H1 (cell line): ENCODE measurements around the gene HDAC7. TPM values are rescaled to one million over a fixed set of nuclear protein-coding genes. Genes with fewer than 3 reads are reported as not detected.
A peak's percentile ranks its signal among the peaks of the same experiment; 100 is the strongest.

Experiments
- CTCF ChIA-PET: fragments of 300-600 bp; sonication (Branson Sonifier 250); formaldehyde crosslinking; loops from one replicate; lab custom pipeline; 2021; ENCODE audit not compliant: partially characterized antibody; lab: Charles Lee
- POLR2A ChIA-PET: fragments of 300-600 bp; sonication (Branson Sonifier 250); formaldehyde crosslinking; loops from one replicate; lab custom pipeline; 2021; ENCODE audit warnings: inconsistent platforms; ENCODE audit not compliant: partially characterized antibody; lab: Charles Lee
- DNase-seq, 2 experiments: peaks; one replicate each; pipeline versions ENCODE4 v3.0.0 to v3.0.0-alpha.2; 2010 to 2022; ENCODE audit warnings: low spot score in 2 of 2, low read depth in 1 of 2, mixed read lengths in 1 of 2
- FAIRE-seq: peaks from 2 replicates; lab custom pipeline; 2011; peaks lifted over from hg19 to GRCh38; lab: Jason Lieb, UNC
- H2AFZ ChIP-seq: 2 replicates; pipeline ENCODE4 v1.8.1; 2012; ENCODE audit warnings: low read length, inconsistent platforms
- H2AK5ac ChIP-seq: 2 replicates; pipeline ENCODE4 v1.6.1; 2013; ENCODE audit warnings: low read depth, low read length
- H2BK120ac ChIP-seq: replicated peaks from 2 replicates; pipeline ENCODE3; 2013; ENCODE audit warnings: low read depth, low read length, inconsistent platforms
- H2BK12ac ChIP-seq: 2 replicates; pipeline ENCODE4 v1.6.1; 2013; ENCODE audit warnings: low read depth, low read length
- H2BK15ac ChIP-seq: 2 replicates; pipeline ENCODE4 v1.6.1; 2013; ENCODE audit warnings: low read length
- H2BK20ac ChIP-seq: 2 replicates; pipeline ENCODE4 v1.6.1; 2013; ENCODE audit warnings: low read length
- H2BK5ac ChIP-seq: 2 replicates; pipeline ENCODE4 v1.6.1; 2013; ENCODE audit warnings: low read depth, low read length
- H3K14ac ChIP-seq: 2 replicates; pipeline ENCODE4 v1.6.1; 2013; ENCODE audit warnings: inconsistent platforms; ENCODE audit not compliant: insufficient read length
- H3K18ac ChIP-seq: 2 replicates; pipeline ENCODE4 v1.6.1; 2013; ENCODE audit warnings: low read length; ENCODE audit errors: extremely low read depth
- H3K23ac ChIP-seq: 2 replicates; pipeline ENCODE4 v1.6.1; 2013; ENCODE audit warnings: inconsistent platforms; ENCODE audit not compliant: insufficient read length
- H3K23me2 ChIP-seq: 2 replicates; pipeline ENCODE4 v1.6.1; 2013; ENCODE audit warnings: low read depth, low read length
- H3K27ac ChIP-seq: 2 replicates; pipeline ENCODE4 v1.6.1; 2011; ENCODE audit warnings: low read depth, low read length, inconsistent platforms
- H3K27me3 ChIP-seq, 4 experiments: replicated peaks in 1 of 4; 1 replicate in 1 of 4; 2 replicates in 3 of 4; pipeline versions ENCODE4 v1.6.1 to v1.8.1; 2011 to 2013; ENCODE audit warnings: low read length in 3 of 4, mild to moderate bottlenecking in 3 of 4, inconsistent platforms in 2 of 4, mixed read lengths in 2 of 4, moderate library complexity in 1 of 4; ENCODE audit not compliant: control insufficient read depth in 3 of 4, insufficient read depth in 3 of 4; ENCODE audit errors: extremely low read depth in 1 of 4
- H3K36me3 ChIP-seq, 4 experiments: 2 replicates each; pipeline versions ENCODE4 v1.6.1 to v1.8.1; 2011 to 2013; ENCODE audit warnings: mild to moderate bottlenecking in 4 of 4, low read length in 3 of 4, moderate library complexity in 2 of 4, control low read depth in 1 of 4, inconsistent platforms in 1 of 4; ENCODE audit not compliant: insufficient read depth in 4 of 4, control insufficient read depth in 2 of 4
- H3K4ac ChIP-seq: replicated peaks from 2 replicates; pipeline ENCODE3; 2013; ENCODE audit warnings: low read length, low read depth, mixed read lengths, inconsistent platforms; ENCODE audit not compliant: insufficient read length
- H3K4me1 ChIP-seq, 4 experiments: replicated peaks in 1 of 4; 1 replicate in 1 of 4; 2 replicates in 3 of 4; pipeline versions ENCODE4 v1.6.1 to v1.8.1; 2011 to 2013; ENCODE audit warnings: low read length in 3 of 4, inconsistent platforms in 2 of 4, mixed read lengths in 1 of 4; ENCODE audit not compliant: insufficient read depth in 4 of 4, control insufficient read depth in 3 of 4
- H3K4me2 ChIP-seq, 2 experiments: 2 replicates each; pipeline versions ENCODE4 v1.6.1 to v1.8.1; 2011 to 2013; ENCODE audit warnings: low read depth in 2 of 2, low read length in 2 of 2, control low read depth in 1 of 2, inconsistent platforms in 1 of 2, mild to moderate bottlenecking in 1 of 2; ENCODE audit not compliant: insufficient read depth in 1 of 2
- H3K4me3 ChIP-seq, 4 experiments: fragments of 200-600, 300-600 bp in 1 of 4; sonication (generic), shearing (Covaris generic), sonication (Bioruptor Twin) in 1 of 4; 2 replicates each; pipeline versions ENCODE4 v1.5.1 to v1.8.1; 2011 to 2016; ENCODE audit warnings: low read length in 4 of 4, low read depth in 3 of 4, control low read depth in 2 of 4, inconsistent platforms in 2 of 4, mild to moderate bottlenecking in 2 of 4, mixed read lengths in 1 of 4, moderate library complexity in 1 of 4; ENCODE audit not compliant: insufficient read depth in 2 of 4; ENCODE audit errors: extremely low read depth in 1 of 4
- H3K56ac ChIP-seq: replicated peaks from 2 replicates; pipeline ENCODE3; 2013; ENCODE audit warnings: low read depth, mild to moderate bottlenecking, mixed read lengths, low read length, inconsistent platforms; ENCODE audit not compliant: insufficient read length
- H3K79me1 ChIP-seq: 2 replicates; pipeline ENCODE4 v1.6.1; 2013; ENCODE audit warnings: low read depth, low read length, control low read depth
- H3K79me2 ChIP-seq, 2 experiments: 2 replicates each; pipeline versions ENCODE4 v1.6.1 to v1.8.1; 2012 to 2013; ENCODE audit warnings: low read length in 2 of 2, mild to moderate bottlenecking in 2 of 2, inconsistent platforms in 1 of 2; ENCODE audit not compliant: insufficient read depth in 2 of 2, control insufficient read depth in 1 of 2
- H3K9ac ChIP-seq, 4 experiments: replicated peaks in 1 of 4; 1 replicate in 1 of 4; 2 replicates in 3 of 4; pipeline versions ENCODE4 v1.6.1 to v1.8.1; 2011 to 2013; ENCODE audit warnings: low read depth in 3 of 4, low read length in 3 of 4, control low read depth in 2 of 4, mild to moderate bottlenecking in 2 of 4, moderate library complexity in 2 of 4, inconsistent platforms in 1 of 4; ENCODE audit errors: extremely low read depth in 1 of 4
- H3K9me3 ChIP-seq, 2 experiments: 2 replicates each; pipeline versions ENCODE4 v1.6.1 to v1.8.1; 2012 to 2013; ENCODE audit warnings: mild to moderate bottlenecking in 2 of 2, moderate library complexity in 2 of 2, control low read depth in 1 of 2, inconsistent platforms in 1 of 2, low read depth in 1 of 2, low read length in 1 of 2, mixed read lengths in 1 of 2; ENCODE audit not compliant: insufficient read depth in 2 of 2
- H4K20me1 ChIP-seq, 2 experiments: replicated peaks in 1 of 2; 2 replicates each; pipeline versions ENCODE3 to v1.8.1; 2011 to 2013; ENCODE audit warnings: inconsistent platforms in 2 of 2, low read length in 2 of 2, mild to moderate bottlenecking in 1 of 2; ENCODE audit not compliant: insufficient read depth in 2 of 2, control insufficient read depth in 1 of 2
- H4K5ac ChIP-seq: 2 replicates; pipeline ENCODE4 v1.6.1; 2013; ENCODE audit warnings: low read length, low read depth, mixed read lengths, inconsistent platforms; ENCODE audit not compliant: insufficient read length
- H4K8ac ChIP-seq: 2 replicates; pipeline ENCODE4 v1.8.0; 2013; ENCODE audit warnings: mild to moderate bottlenecking, moderate library complexity, low read length, inconsistent platforms; ENCODE audit not compliant: insufficient read depth; ENCODE audit errors: extremely low read depth
- H4K91ac ChIP-seq: replicated peaks from 2 replicates; pipeline ENCODE3; 2013; ENCODE audit warnings: low read length, mixed read lengths, inconsistent platforms; ENCODE audit not compliant: insufficient read length
- CBX5 ChIP-seq: fragments of 300-800, 300-1000 bp; sonication (generic); IDR thresholded peaks from 2 replicates; pipeline ENCODE4 v1.7.1; 2016; ENCODE audit warnings: antibody characterized with exemption, low read length, low read depth
- CTBP2 ChIP-seq: IDR thresholded peaks from 2 replicates; pipeline ENCODE4 v1.7.0; 2011; ENCODE audit warnings: borderline replicate concordance, mild to moderate bottlenecking, moderate library complexity, mixed read lengths, low read length; ENCODE audit not compliant: insufficient read depth, insufficient read length
- whole genome bisulfite sequencing, 2 experiments: shearing (Covaris generic) in 1 of 2; methylation state at CpG; one replicate each; pipeline versions ENCODE4 v1.1.6 to v1.1.7; 2013 to 2015; ENCODE audit warnings: low lambda C conversion rate in 2 of 2, mixed read lengths in 2 of 2, inconsistent platforms in 1 of 2, low coverage in 1 of 2, missing lambda C conversion rate in 1 of 2; ENCODE audit not compliant: insufficient replicate concordance in 2 of 2, insufficient coverage in 1 of 2, insufficient read length in 1 of 2; ENCODE audit errors: extremely low coverage in 1 of 2, missing lambda C conversion rate in 1 of 2; 5-methylcytosine and 5-hydroxymethylcytosine counted together
- polyA plus RNA-seq, 7 experiments: library from polyadenylated mRNA; depleted of rRNA in 3 of 7; stranded (reverse) in 5 of 7; unstranded in 2 of 7; fragments of >200 nt in 5 of 7; fragments of 200-250 nt in 2 of 7; gene quantifications; 1 replicate in 5 of 7; 2 replicates in 1 of 7; 4 replicates in 1 of 7; pipeline versions ENCODE4 v1.2.1 to v1.2.3, GENCODE V29; 2011 to 2013; ENCODE audit warnings: missing spikeins in 2 of 7, mixed read lengths in 2 of 7
- total RNA-seq: library from RNA; stranded (reverse); fragmentation: NEBNext Ultra II Directional; extraction: Animal tissue kit (Norgen Biotek cat#: 25700); gene quantifications from 2 replicates; pipeline ENCODE4 v1.2.1, GENCODE V29; 2021

The HDAC7 gene
- total and polyA plus RNA-seq, 2 of the 8 experiments (the other 6 are each of a cell fraction or from before 2014, with no cell fraction given), result 25.5 to 84.9 TPM

DNA sequence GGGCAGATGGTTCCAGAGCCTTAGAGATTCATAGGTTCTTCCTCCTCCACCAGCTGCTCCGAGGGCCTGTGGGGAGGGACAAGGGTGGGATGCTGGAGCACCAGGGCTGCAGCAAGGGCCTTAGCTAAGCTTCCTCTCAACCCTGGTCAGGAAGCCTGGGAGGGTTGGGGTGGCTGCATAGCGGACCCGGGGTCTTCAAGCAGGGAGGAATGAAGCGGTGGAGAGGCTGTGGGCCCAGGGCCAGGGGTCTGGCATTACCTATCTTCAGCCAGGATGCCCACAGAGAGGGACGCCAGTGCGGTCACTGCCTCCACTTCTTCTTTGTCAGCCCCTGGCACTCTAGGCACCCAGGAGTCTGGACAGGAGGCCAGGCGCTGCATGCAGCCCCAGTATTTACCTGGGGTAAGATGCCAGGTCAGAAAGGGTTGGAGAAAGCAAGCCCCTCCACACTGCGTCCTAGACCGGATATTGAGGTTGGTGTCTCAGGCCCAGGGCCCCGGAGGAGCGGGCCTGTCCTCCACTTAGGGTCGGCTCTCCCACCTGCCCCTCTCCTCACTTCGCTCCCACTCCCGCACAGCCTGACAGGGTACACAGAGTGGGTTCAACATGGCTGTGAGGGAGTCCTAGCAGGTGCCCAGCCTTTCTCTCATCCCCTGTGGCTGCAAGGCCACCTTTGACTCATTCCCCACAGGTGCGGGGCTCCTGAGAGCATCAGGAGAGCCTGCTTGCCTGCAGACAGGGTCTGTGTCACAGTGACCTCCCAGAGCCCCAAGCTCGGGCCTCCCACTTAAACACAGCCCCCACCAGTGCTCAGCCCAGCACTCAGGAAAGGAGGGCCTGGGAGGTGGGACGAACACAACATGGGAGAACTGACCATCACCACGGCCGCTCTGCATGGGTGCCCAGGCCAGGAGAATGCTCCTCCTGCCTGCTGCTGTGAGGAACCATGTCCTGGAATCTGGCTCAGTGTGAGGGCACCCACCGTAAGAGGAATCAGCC, 35.6 kb downstream of the HDAC7 start:
- Histone ChIP-seq H2AFZ (no peak overlapping the region), H3K79me2 (no peaks in the 10 kb centered on the region), H2BK12ac (no peak overlapping the region), H3K79me1 (no peaks in the 10 kb centered on the region), H2BK120ac (no peak overlapping the region), H3K23me2 (peaks cover 2% of the 10 kb centered on the region; the same call in 1 of the 2 replicates), H3K18ac (no peak overlapping the region), H2BK5ac (no peak overlapping the region), H3K9ac (no peak overlapping the region), H2BK15ac (no peak overlapping the region), H3K4ac (no peak overlapping the region), H3K27ac (no peak overlapping the region), H4K8ac (peak overlapping the region; percentile 79; the same call in 1 of the 2 replicates), H3K14ac (no peak overlapping the region), H3K27me3 (peaks cover 0 to 5% (median 3%) of the 10 kb centered on the region in 4 experiments; a peak in 2 of 7 replicates), H3K9me3 (no peaks in the 10 kb centered on the region), H4K5ac (no peak overlapping the region), H3K23ac (no peak overlapping the region), H3K36me3 (peaks cover 27 to 42% (median 37%) of the 10 kb centered on the region in 4 experiments), H4K91ac (no peak overlapping the region), H2AK5ac (no peak overlapping the region), H3K56ac (no peak overlapping the region), H3K4me1 (peaks cover 0 to 7% (median 3%) of the 10 kb centered on the region in 4 experiments; a peak in 5 of 7 replicates), H3K4me3 (no peak overlapping the region), H2BK20ac (no peak overlapping the region), H3K4me2 (no peak overlapping the region), H4K20me1 (peaks cover 0 to 34% of the 10 kb centered on the region in 2 experiments)
- POLR2A ChIA-PET, result interaction anchor here (0.6 to 5.0 kb wide), 2 partner anchors 24 to 41 kb away, joined by 3 to 62 read pairs; no protein-coding TSS in a partner anchor
- FAIRE-seq (no peak), DNase-seq (no peak)
- CTCF ChIA-PET, result interaction anchor here (1.0 to 58.8 kb wide), 5 partner anchors 12 to 121 kb away, joined by 3 to 2442 read pairs (median 318); partner anchors contain the start of genes ENDOU, RAPGEF3, RPAP3 and VDR
- TF ChIP-seq CTBP2 (no peak), CBX5 (no peak)
- WGBS, 2 experiments, result 89% methylated on average over 17 of the region's 20 CpGs; no CpG with 5 or more reads in 1 of the 2 experiments
